Anterior cingulate cortex (tissue), 58 donors: ENCODE measurements around the gene LPIN2.
"Not testable (repeated sequence)": the region's sequence is repeated elsewhere in the genome, so short reads cannot be mapped to it uniquely, and the experiment has no call there.

Source experiments
- DNase-seq, 58 donors: peaks; one replicate each; lab custom pipeline; 2025; lab: John Stamatoyannopoulos, UW

The LPIN2 gene

DNA sequence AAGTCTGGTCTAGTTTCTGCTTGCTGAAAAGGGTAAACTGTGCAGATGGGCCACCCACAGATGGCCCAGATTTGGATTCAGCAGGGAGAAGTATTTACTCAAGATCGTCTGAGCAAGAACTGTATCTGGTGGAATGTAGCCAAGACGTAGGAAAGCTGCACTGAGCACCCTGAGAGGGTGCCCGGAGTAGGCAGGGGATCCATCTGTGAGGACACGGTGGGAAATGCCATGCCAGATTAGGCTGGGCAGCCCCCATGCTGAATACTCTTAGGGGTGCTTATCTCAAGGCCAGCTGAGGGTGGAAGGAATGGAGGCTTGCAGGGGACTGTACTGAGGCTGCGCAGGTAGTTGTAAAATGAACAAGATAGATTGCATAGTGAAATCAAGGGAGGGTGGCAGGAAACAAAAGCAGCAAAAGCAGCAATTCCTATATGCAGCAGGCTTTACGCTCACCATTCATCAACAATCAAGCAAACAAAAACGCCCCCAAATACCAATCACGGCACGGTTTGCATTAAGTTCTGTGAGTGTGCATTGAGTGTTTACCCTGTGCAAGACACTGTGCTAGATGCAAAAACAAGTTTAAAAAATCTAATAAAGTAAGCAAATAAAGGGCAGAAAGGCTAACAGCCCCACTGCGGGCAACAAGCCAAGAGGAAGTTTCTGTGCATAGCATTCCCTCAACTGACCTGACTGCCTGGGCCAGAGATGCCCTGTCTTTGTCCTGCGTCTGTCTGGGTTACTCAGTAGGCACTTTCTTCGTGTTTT, 32.2 kb upstream of the LPIN2 start:
- peak in 25 of 58 donors; percentile 6 to 68 (median 21) for DNase-seq

GRCh38 chr18:3042379-3042778, 29.4 kb upstream of the LPIN2 start:
- DNase-seq = no peak

DNA sequence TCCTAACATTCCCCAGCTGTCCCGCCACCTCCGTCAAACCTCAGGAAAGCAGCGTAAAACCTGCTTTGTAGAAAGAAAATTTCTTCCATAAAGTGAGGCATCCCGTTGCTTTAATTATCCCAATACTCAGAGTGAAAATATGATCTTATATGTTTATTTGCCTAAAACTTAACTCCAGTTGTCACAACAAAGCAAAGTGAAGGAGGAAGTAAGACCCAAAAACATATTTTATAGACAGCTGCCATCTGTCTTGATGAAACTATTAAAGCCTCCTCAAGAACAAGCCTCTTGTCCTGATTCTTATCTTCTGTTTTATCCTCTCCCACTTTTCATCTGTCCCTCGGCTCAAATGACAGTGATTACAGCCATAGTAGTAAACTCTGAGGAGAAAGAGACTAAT, 28.9 kb upstream of the LPIN2 start:
- no peak for DNase-seq

DNA sequence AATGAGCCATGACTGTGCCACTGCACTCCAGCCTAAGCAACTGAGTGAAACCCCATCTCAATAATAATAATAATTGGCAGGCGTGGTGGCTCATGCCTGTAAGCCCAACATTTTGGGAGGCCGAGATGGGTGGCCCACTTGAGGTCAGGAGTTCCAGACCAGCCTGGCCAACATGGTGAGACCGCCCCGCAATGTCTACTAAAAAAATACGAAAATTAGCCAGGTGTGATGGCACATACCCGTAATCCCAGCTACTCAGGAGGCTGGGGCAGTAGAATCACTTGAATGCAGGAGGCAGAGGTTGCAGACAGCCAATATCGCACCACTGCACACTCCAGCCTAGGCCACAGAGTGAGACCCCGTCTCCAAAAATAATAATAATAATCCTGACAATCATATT, 27.9 kb upstream of the LPIN2 start:
- no peak for DNase-seq

GRCh38 chr18:3040173-3040572, 27.2 kb upstream of the LPIN2 start:
- no peak for DNase-seq

- no peak for DNase-seq
These were observed 24.5 kb upstream of the LPIN2 start for GRCh38 chr18:3037423-3037915.

GRCh38 chr18:3036108-3036507, 23.2 kb upstream of the LPIN2 start:
- DNase-seq = no peak

- no peak for DNase-seq
These were observed 22.7 kb upstream of the LPIN2 start for GRCh38 chr18:3035635-3036034.

- no peak for DNase-seq
These were observed 19.8 kb upstream of the LPIN2 start for GRCh38 chr18:3032721-3033120.

- peak in 1 of 58 donors; percentile 11 for DNase-seq
These were observed 16.4 kb upstream of the LPIN2 start for GRCh38 chr18:3029215-3029952.

GRCh38 chr18:3028115-3028514, 15.2 kb upstream of the LPIN2 start:
- not testable (repeated sequence) for DNase-seq

DNA sequence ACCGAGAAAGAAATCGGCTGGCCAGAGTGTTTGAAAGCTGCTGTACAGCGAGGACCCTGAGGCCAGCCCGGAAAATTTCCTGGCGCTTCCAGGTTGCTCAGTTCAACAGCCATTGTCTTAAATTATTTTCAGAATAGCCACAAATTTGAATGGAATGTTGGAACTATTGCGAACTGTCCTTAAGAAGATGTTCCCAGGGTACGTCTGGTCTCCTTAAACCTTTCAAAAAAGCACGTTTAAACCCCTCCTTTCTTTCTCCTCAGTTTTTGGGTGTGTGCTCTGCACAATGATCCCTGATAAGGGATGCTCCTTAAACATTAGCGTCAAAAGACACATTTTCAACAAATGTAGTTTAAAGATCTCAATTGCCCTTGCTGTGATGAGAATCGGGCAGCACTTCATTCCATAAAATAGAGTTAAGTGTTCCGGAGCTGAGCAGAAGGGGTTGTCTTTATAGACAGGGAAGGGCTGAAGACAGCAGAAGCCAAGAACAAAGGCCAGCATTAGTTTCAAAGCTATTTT, 14.5 kb upstream of the LPIN2 start:
- DNase-seq = no peak

GRCh38 chr18:3025544-3025943, 12.6 kb upstream of the LPIN2 start:
- no peak for DNase-seq

- not testable (repeated sequence) for DNase-seq
These were observed 10.7 kb upstream of the LPIN2 start for GRCh38 chr18:3023603-3024002.

GRCh38 chr18:3016585-3017297, 3.8 kb upstream of the LPIN2 start:
- peak in 2 of 58 donors; percentile 9 to 37 for DNase-seq

GRCh38 chr18:3015851-3016250, 2.9 kb upstream of the LPIN2 start:
- no peak for DNase-seq

- no peak for DNase-seq
These were observed 2.3 kb upstream of the LPIN2 start for GRCh38 chr18:3015204-3015592.

GRCh38 chr18:3014503-3015203, 1.7 kb upstream of the LPIN2 start:
- no peak for DNase-seq

GRCh38 chr18:3012136-3013023, 564 bp downstream of the LPIN2 start:
- peak in 49 of 58 donors; percentile 16 to 73 (median 53) for DNase-seq
